ENCODE measurements around the gene ST6GALNAC3.

Gene ST6GALNAC3

DNA sequence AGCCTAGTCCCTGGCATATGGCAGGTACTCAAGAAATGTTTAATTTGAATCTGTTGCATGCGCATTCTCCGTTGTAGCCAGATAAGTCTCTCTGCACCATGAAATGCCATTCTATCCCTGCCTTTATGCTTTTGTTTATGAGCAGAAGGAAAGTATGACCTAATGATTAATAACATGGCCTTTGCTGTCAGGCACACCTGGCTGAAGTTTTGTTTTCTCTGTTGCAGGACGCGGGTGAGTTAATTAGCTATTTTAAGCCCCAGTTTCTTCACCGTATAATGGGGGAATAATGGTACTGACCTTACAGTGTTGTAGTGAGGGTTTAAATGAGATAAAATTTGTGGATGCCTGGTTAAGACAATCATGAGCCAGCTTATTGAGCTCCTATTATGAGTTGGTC is 87.7 kb downstream of the ST6GALNAC3 start:
- no peak overlapping the region for H3K4me2 ChIP-seq (ENCODE audit: low read length)
- H3K9me2 ChIP-seq (replicated peaks; ENCODE audit: control insufficient read depth, low read length): no peaks in the 10 kb centered on the region
- no peaks in the 10 kb centered on the region for H3K9me3 ChIP-seq (ENCODE audit: control insufficient read depth, insufficient read depth, low read length)
- no peaks in the 10 kb centered on the region for H3F3A ChIP-seq (ENCODE audit: control insufficient read depth, insufficient read depth)
- TF ChIP-seq, protein P1, sequence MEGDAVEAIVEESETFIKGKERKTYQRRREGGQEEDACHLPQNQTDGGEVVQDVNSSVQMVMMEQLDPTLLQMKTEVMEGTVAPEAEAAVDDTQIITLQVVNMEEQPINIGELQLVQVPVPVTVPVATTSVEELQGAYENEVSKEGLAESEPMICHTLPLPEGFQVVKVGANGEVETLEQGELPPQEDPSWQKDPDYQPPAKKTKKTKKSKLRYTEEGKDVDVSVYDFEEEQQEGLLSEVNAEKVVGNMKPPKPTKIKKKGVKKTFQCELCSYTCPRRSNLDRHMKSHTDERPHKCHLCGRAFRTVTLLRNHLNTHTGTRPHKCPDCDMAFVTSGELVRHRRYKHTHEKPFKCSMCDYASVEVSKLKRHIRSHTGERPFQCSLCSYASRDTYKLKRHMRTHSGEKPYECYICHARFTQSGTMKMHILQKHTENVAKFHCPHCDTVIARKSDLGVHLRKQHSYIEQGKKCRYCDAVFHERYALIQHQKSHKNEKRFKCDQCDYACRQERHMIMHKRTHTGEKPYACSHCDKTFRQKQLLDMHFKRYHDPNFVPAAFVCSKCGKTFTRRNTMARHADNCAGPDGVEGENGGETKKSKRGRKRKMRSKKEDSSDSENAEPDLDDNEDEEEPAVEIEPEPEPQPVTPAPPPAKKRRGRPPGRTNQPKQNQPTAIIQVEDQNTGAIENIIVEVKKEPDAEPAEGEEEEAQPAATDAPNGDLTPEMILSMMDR (IDR thresholded peaks at IDR 0.05; ENCODE audit: low read depth, low read length, poor library complexity, severe bottlenecking): no peak
- no peak for TF ChIP-seq EZH2phosphoT487 (IDR thresholded peaks at IDR 0.05; ENCODE audit: borderline replicate concordance, low read length)
- no peak overlapping the region for H3K27ac ChIP-seq (ENCODE audit: low read depth, low read length)
- no peak overlapping the region for H3K4me3 ChIP-seq (ENCODE audit: low read length)
- H3K4me1 ChIP-seq (ENCODE audit: control insufficient read depth, low read length): no peaks in the 10 kb centered on the region
- H3K27me3 ChIP-seq (ENCODE audit: control insufficient read depth, low read length): no peaks in the 10 kb centered on the region
- H3K79me2 ChIP-seq (ENCODE audit: control insufficient read depth, low read length): no peaks in the 10 kb centered on the region
- H4K20me1 ChIP-seq (ENCODE audit: control insufficient read depth, insufficient read depth, low read depth, low read length): no peaks in the 10 kb centered on the region
- H3K36me3 ChIP-seq (ENCODE audit: control insufficient read depth, low read length): no peaks in the 10 kb centered on the region

DNA sequence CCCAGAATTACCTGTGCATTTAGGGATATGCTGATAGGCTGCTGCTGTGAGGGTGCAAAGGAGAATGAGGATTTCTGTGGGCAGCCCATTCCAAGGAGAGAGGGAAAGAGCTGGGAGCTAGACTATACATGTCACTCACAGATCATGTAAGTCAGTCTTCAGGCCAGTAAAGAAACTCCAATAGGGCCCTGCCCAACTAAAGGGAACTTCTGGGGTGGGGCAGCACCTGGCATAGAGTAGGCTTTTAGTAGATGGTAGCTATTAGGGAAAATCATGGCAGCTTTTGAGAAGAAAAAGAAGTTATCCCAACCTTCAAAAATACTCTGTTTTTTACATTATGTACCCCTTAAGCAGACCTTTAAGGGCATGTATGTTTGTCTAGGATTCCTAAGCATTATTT is 89.6 kb downstream of the ST6GALNAC3 start:
- no peaks in the 10 kb centered on the region for H3K4me1 ChIP-seq (ENCODE audit: control insufficient read depth, low read length)
- H3K9me3 ChIP-seq (ENCODE audit: control insufficient read depth, insufficient read depth, low read length): no peaks in the 10 kb centered on the region
- no peaks in the 10 kb centered on the region for H4K20me1 ChIP-seq (ENCODE audit: control insufficient read depth, insufficient read depth, low read depth, low read length)
- H3K27me3 ChIP-seq (ENCODE audit: control insufficient read depth, low read length): no peaks in the 10 kb centered on the region
- no peak overlapping the region for H3K27ac ChIP-seq (ENCODE audit: low read depth, low read length)
- H3K36me3 ChIP-seq (ENCODE audit: control insufficient read depth, low read length): no peaks in the 10 kb centered on the region
- no peak overlapping the region for H3K4me2 ChIP-seq (ENCODE audit: low read length)
- H3K9me2 ChIP-seq (replicated peaks; ENCODE audit: control insufficient read depth, low read length): no peaks in the 10 kb centered on the region
- H3K79me2 ChIP-seq (ENCODE audit: control insufficient read depth, low read length): no peaks in the 10 kb centered on the region
- H3K4me3 ChIP-seq (ENCODE audit: low read length): no peak overlapping the region
- TF ChIP-seq, protein P1 (IDR thresholded peaks at IDR 0.05; ENCODE audit: low read depth, low read length, poor library complexity, severe bottlenecking): no peak
- no peak for TF ChIP-seq EZH2phosphoT487 (IDR thresholded peaks at IDR 0.05; ENCODE audit: borderline replicate concordance, low read length)
- H3F3A ChIP-seq (ENCODE audit: control insufficient read depth, insufficient read depth): no peaks in the 10 kb centered on the region

DNA sequence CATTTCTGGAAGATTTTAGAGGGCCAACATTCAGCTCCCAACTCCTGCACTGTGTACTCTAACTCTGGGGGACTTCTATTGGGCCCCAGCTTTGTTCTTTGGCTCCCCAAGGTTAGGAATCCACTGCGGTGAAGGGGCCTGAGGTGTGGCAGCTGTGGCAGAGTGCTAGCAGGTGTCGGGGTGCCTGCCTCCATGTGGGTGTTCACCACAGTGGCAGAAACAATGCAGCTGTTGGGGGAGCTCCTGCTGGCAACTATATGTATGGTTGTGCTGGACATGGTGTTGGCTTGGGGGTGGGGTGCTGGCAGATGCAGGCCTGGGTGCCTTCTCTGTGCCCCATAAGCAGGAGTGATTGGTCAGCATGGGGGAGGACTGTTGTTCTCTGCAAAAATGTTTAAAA is 95.5 kb downstream of the ST6GALNAC3 start:
- H4K20me1 ChIP-seq (ENCODE audit: control insufficient read depth, insufficient read depth, low read depth, low read length): no peaks in the 10 kb centered on the region
- TF ChIP-seq, protein P1 (IDR thresholded peaks at IDR 0.05; ENCODE audit: low read depth, low read length, poor library complexity, severe bottlenecking): no peak
- TF ChIP-seq EZH2phosphoT487 (IDR thresholded peaks at IDR 0.05; ENCODE audit: borderline replicate concordance, low read length): no peak
- no peak overlapping the region for H3K4me2 ChIP-seq (ENCODE audit: low read length)
- no peaks in the 10 kb centered on the region for H3K9me2 ChIP-seq (replicated peaks; ENCODE audit: control insufficient read depth, low read length)
- H3K4me3 ChIP-seq (ENCODE audit: low read length): no peak overlapping the region
- no peaks in the 10 kb centered on the region for H3K4me1 ChIP-seq (ENCODE audit: control insufficient read depth, low read length)
- H3K36me3 ChIP-seq (ENCODE audit: control insufficient read depth, low read length): no peaks in the 10 kb centered on the region
- H3K27ac ChIP-seq (ENCODE audit: low read depth, low read length): no peak overlapping the region
- H3K27me3 ChIP-seq (ENCODE audit: control insufficient read depth, low read length): no peaks in the 10 kb centered on the region
- H3K79me2 ChIP-seq (ENCODE audit: control insufficient read depth, low read length): no peaks in the 10 kb centered on the region
- no peaks in the 10 kb centered on the region for H3K9me3 ChIP-seq (ENCODE audit: control insufficient read depth, insufficient read depth, low read length)
- no peaks in the 10 kb centered on the region for H3F3A ChIP-seq (ENCODE audit: control insufficient read depth, insufficient read depth)

DNA sequence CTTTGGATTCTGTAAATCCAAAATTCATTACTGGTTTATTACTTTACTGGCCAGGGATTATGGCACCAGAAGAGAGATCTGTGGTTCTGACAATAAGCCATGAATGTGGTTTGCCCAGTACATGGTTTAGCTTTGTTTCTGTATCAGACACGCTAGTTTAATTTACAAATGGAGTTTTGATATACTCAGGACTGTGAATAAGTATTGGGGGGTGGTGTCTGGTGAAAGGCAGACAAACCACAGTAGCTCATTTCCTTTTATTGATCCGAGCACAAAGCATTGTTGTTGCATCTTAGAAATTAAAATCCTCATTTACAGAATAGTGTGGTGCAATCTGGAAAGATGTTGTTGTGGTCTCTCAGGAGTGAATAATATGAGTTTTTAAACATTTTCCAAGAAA is 96.0 kb downstream of the ST6GALNAC3 start:
- Histone ChIP-seq H3K9me3 (ENCODE audit: control insufficient read depth, insufficient read depth, low read length) (no peaks in the 10 kb centered on the region), H3F3A (ENCODE audit: control insufficient read depth, insufficient read depth) (no peaks in the 10 kb centered on the region), H4K20me1 (ENCODE audit: control insufficient read depth, insufficient read depth, low read depth, low read length) (no peaks in the 10 kb centered on the region), H3K4me2 (ENCODE audit: low read length) (no peak overlapping the region), H3K4me3 (ENCODE audit: low read length) (no peak overlapping the region), H3K79me2 (ENCODE audit: control insufficient read depth, low read length) (no peaks in the 10 kb centered on the region), H3K9me2 (replicated peaks; ENCODE audit: control insufficient read depth, low read length) (no peaks in the 10 kb centered on the region), H3K27ac (ENCODE audit: low read depth, low read length) (no peak overlapping the region), H3K4me1 (ENCODE audit: control insufficient read depth, low read length) (no peaks in the 10 kb centered on the region), H3K27me3 (ENCODE audit: control insufficient read depth, low read length) (no peaks in the 10 kb centered on the region), H3K36me3 (ENCODE audit: control insufficient read depth, low read length) (no peaks in the 10 kb centered on the region)
- TF ChIP-seq EZH2phosphoT487 (IDR thresholded peaks at IDR 0.05; ENCODE audit: borderline replicate concordance, low read length): no peak
- TF ChIP-seq, protein P1 (IDR thresholded peaks at IDR 0.05; ENCODE audit: low read depth, low read length, poor library complexity, severe bottlenecking): no peak
